Fibroblast of the aortic adventitia (primary cell): ENCODE data around the gene CYP3A5. TPM values are rescaled to one million over a fixed set of nuclear protein-coding genes. Genes with fewer than 3 reads are reported as not detected.

Source experiments
- DNase-seq: peaks from one replicate; pipeline ENCODE4 v3.0.0-alpha.2; 2010; ENCODE audit warnings: low read depth
- H3K4me3 ChIP-seq: 2 replicates; pipeline ENCODE4 v1.5.1; 2011; ENCODE audit warnings: low read depth, mild to moderate bottlenecking, control low read depth, low read length, moderate library complexity
- total RNA-seq: library from RNA; depleted of rRNA; stranded (reverse); fragments of >200 nt; gene quantifications from 2 replicates; pipeline ENCODE4 v1.2.3, GENCODE V29; 2012; ENCODE audit warnings: low replicate concordance
- TF ChIP-seq, protein P1 (sequence below): IDR thresholded peaks from 2 replicates; pipeline ENCODE4 v1.5.1; 2011; ENCODE audit warnings: mild to moderate bottlenecking, low read length, control low read depth, inconsistent platforms; ENCODE audit not compliant: insufficient read depth

The CYP3A5 gene
- total RNA-seq, 1 donor: 1.1 TPM

DNA sequence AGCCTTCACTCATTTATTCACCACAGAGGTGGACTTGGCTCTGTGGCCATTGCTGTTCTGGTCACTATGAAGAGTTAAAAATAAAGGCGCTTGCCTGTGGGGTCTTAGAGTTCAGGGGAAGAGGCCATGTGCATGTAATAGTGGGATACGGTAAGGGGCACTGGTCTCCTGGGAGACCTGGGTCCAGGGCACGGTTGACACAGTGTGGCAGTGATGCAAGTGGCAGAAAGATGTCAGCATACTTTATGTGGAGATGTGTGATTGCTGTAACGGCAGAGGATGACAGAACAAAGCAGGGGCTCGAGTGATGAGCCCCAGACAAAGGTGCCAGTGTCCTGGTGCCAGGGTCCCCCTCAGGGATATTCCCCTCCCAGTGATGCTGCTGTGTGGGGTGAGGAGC, 54.5 kb downstream of the CYP3A5 start:
- no peak for DNase-seq
- no peak overlapping the region for H3K4me3 ChIP-seq
- TF ChIP-seq, protein P1, sequence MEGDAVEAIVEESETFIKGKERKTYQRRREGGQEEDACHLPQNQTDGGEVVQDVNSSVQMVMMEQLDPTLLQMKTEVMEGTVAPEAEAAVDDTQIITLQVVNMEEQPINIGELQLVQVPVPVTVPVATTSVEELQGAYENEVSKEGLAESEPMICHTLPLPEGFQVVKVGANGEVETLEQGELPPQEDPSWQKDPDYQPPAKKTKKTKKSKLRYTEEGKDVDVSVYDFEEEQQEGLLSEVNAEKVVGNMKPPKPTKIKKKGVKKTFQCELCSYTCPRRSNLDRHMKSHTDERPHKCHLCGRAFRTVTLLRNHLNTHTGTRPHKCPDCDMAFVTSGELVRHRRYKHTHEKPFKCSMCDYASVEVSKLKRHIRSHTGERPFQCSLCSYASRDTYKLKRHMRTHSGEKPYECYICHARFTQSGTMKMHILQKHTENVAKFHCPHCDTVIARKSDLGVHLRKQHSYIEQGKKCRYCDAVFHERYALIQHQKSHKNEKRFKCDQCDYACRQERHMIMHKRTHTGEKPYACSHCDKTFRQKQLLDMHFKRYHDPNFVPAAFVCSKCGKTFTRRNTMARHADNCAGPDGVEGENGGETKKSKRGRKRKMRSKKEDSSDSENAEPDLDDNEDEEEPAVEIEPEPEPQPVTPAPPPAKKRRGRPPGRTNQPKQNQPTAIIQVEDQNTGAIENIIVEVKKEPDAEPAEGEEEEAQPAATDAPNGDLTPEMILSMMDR: no peak

DNA sequence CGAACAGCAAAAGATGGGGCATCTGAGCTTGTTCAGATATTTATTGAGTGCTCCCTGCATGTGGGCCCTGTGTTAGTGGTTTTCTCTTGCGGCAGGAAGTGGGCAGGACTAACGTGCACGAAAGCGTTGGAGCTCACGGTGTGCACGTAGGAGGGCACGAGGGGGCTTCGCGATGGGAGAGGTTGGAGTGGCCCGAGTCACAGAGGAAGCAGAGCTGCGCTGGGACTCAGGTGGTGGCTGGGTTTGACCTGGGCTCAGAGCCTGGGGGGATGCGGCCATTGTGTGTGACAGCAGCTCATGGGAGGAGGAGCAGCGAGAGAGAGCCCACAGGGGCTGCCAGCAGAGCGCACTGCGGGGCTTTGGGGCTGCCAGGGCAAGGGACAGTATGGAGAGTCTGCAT, 55.3 kb downstream of the CYP3A5 start:
- no peak for DNase-seq
- TF ChIP-seq, protein P1: no peak
- no peak overlapping the region for H3K4me3 ChIP-seq

DNA sequence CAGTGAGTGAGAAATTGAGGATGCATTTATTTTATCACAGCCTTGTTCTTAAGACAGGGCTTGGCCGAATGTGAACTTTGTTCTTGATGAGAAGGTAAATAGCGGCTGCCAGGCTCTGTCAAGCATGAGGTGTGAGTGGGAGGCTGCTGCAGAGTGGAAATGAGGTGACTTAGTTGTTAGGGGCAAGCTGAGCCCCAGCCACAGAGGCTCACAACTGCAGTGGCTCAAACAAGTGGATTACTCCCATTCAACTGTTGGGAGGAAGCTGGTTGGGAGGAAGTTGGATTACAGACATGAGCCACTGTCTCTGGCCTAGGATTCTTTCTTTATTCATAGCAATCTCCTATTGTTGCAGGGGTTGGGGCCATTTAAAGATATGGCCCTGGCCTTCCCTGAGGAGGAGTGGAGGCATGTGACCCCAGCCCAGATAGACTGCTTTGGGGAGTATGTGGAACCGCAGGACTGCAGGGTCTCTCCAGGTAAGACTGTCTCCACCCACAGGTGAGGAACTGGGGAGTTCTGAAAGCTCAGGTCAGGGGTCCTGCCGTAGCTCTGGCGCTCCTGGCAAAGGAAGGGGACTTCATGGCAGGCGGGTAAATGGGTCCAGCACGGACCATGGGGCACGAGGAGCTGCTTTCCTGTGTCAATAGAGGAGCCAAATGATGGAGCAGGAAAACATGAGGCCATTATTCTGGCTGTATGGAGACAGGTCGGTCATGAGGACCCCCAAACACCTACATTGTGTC, 55.9 kb downstream of the CYP3A5 start:
- no peak overlapping the region for H3K4me3 ChIP-seq
- DNase-seq: no peak
- TF ChIP-seq, protein P1: no peak

DNA sequence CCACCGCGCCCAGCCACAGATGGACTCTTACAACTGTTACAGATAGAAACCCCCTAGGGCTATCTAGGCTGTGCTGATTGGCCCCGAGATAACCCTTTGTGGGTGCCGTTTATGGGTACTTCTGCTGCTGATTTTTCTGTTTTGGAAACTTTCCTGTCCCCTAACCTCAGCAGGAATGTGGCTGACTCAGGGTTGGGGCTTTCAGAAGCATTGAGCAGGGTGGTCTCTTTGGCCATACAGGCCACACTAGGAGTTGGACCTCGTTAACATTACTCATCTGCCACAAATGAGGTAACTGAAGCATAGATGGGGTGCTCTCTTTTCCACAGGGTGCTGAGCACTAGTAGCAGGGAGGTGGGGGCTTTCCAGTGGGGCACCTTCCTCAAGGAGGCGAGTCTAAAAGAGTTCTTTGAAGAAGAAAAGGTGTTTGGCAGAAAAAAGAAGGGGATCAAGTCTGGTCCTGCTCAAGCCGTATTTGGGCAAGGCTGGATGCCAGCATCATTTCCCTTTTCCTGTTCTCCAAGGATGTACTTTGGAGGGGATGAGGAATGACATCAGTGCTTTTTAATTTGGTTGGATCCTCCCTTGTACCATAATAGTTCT, 56.6 kb downstream of the CYP3A5 start:
- DNase-seq: no peak
- TF ChIP-seq, protein P1: no peak
- H3K4me3 ChIP-seq: no peak overlapping the region

DNA sequence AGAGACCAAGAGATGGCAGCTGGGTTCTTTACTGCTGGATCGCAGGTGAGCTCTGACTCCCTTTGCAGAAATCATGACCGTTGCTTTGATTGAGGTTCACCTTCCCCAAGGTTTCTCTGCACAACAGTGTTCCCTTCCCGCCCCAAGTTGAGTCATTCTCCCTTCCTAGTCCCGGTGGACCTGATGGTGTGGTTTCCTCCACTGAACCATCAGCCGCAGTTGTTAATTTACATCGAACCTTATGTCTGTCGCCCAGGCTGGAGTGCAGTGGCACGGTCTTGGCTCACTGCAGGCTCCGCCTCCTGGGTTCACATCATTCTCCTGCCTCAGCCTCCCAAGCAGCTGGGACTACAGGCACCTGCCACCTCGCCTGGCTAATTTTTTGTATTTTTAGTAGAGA, 57.2 kb downstream of the CYP3A5 start:
- TF ChIP-seq, protein P1: no peak
- no peak for DNase-seq
- H3K4me3 ChIP-seq: no peak overlapping the region

DNA sequence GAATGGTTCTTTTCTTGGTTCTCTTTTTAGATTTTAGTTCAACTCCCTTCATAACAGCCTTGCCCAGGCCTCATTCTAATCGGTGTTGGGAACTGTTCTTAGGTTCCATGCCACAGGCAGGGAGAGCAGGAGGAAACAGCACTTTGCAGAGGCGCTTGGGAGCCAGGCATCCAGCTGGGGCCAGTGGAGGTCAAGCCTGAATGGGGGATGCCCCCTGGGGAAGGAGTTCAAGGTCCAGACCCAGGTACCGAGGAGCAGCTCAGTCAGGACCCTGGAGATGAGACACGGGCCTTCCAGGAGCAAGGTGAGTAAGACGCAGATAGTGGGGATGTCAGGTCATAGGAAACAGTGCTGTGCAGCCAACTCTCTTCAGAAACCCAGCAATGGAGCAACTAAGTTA, 58.5 kb downstream of the CYP3A5 start:
- H3K4me3 ChIP-seq: no peak overlapping the region
- DNase-seq: no peak
- TF ChIP-seq, protein P1: no peak
